Stimulated activated CD8-positive, alpha-beta memory T cell treated with anti-CD3 and anti-CD28 coated beads, Interleukin-2, amount 100 ng/mL, for 1 hour (primary cell): ENCODE data around the gene TBC1D22A.

Experiments used
- DNase-seq, 2 donors: peaks; one replicate each; pipeline ENCODE4 v3.0.0-alpha.2; 2020; ENCODE audit warnings: low read depth in 2 of 2

The TBC1D22A gene

DNA sequence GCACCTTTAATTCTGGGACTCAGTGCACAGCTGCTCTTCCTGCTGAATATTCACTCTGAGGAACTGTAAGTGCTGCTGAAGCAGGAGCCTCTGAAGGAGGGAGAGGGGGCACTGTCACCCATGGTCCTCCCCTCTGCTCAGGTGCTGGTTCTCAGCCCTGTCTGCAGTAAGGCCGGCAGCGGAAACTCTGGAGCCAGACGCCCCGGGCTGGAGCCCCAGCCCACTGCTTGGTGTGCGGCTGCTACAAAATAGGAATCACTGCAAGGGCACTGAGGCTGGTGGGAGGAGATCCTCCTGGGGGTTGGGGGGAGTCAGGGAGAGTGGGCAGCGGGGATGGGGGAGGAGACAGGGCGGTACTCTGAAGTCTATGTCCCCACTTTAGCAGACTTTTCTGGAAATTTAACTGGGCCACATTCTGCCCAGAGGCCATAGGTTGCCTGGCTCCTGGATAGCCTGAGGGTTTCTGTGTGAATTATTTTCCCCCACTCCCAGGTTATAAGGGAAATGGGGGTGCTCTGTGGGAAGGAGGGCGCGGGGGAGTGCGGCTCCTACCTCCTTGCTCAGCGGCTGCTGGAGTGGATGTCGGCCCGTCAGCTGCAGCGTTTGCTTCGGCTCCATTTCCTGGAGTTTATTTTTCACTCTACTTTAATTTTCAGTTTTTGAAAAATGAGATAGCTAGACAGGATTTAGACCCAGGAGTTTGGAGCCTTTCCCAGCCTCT lies 33.6 kb downstream of the TBC1D22A start:
- DNase-seq, result no peak

DNA sequence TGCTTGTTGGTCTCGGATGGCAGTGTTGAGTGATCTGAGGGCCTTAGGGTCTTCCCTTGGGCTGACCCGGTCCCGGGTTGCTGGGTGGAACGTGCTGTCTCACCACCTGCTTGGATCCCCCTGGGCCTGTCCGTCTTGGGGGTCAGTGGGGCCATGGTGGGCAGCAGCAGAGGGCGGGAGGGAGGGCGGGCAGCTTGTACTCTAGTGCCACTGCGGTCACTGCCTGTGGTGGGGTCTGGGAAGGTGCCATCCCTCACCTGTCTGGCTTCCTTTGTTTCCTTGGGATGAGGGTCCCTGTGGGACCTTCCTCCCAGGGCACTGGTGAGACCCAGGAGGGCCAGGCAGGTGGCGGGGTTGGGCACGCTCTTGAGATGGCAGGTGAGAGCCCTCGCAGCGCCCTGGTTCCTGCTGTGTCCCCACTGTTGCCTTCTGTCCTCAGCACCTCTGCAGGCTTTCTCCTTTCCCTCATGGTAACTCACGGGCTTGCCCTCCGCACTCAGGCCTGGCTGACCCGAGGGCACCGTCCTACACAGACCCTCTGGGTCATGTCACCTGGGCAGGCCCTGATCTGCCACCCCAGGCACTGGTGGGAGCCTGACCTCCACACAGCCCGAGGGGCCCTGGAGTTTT lies 34.2 kb downstream of the TBC1D22A start:
- no peak for DNase-seq

DNA sequence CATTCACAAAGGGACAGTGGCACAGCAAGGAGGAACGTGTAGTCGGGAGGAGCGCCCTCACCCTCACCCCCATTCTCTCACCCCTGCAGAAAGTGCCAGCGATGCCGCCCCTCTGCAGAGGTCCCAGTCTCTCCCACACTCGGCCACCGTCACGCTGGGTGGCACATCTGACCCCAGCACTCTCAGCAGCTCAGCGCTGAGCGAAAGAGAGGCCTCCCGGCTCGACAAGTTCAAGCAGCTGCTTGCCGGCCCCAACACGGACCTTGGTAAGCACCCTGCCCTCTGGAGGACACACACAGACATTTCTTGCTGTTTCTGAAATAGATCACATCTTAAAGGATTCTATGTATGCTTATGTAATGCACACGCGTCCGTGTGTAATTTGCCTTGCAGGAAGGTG lies 34.9 kb downstream of the TBC1D22A start:
- no peak for DNase-seq

DNA sequence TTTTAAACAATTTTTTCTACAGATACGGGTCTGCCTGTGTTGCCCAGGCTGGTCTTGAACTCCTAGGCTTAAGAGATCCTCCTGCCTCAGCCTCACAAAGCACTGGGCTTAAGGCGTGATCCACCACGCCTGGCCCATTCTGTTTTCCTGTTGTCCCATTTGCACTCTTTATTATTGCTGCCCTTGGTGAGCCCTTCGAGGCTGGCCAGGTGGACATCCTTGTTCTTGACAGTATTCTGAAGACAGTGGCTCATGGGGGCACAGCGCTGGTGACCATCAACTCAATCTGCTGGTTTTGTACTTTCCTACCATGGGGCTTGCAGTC lies 35.6 kb downstream of the TBC1D22A start:
- no peak for DNase-seq

DNA sequence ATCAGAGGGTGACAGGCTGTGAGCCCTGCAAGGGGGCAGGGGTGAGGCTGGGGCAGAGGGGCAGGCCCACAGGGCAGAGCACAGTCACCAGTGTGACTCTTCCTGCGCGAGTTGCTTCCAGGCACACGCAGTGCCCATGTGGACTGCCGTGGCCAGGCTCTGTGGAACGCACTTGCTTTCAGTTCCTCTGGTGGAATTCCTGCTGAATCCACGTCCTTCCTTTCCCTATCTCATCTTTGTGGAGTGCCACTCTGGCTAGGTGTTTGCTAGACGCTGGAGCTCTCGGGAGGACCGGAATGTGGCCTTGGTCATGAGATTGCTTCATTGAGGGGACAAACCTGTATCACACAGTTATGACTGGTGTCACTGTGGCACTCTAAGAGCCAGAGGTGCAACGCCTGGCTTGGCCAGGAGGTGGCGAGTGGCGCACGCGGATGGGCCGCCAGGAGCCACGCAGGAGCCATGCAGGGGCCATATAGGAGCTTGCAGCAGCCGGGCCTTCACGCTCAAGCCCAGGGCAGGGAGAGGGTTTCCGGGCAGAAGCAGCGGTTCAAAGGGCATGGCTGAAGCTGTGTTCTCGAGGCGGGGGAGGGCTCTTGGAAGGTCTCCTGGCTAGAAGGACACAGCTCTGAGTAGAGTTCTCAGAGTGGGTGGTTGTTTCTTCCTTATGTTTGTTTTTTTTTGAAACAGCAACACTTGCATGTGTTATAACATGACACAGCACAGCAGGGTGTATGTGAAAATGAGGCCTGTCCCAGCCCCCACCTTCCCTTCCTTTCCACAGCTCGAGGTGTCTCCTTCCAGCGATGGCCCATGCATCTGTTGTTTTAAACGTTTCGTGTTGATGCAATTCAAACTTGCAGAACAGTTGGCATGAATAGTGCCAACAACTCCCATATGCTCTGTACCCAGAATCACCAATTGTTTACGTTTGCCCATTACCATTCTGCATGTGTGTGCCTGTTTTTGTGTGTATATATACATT lies 36.2 kb downstream of the TBC1D22A start:
- DNase-seq, result peak; percentile 39 to 46

DNA sequence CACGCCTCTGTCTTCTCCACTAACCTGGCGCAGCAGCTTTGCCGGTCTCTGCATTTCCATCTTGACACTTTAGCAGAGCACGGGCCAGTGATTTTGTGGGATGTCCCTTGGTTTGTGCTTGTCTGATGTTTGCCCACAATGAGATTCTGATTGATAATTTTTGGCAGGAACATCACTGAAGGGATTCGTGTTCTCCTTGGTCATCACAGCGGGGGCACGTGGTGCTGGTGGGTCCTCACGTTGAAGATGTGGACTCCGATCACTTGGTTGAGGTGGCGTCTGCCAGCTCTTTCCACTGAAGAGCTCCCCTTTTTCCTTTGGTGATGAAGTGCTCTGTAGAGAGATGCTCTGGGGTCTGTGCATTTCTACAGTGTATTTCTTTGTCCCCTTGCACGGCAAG lies 37.2 kb downstream of the TBC1D22A start:
- no peak for DNase-seq

DNA sequence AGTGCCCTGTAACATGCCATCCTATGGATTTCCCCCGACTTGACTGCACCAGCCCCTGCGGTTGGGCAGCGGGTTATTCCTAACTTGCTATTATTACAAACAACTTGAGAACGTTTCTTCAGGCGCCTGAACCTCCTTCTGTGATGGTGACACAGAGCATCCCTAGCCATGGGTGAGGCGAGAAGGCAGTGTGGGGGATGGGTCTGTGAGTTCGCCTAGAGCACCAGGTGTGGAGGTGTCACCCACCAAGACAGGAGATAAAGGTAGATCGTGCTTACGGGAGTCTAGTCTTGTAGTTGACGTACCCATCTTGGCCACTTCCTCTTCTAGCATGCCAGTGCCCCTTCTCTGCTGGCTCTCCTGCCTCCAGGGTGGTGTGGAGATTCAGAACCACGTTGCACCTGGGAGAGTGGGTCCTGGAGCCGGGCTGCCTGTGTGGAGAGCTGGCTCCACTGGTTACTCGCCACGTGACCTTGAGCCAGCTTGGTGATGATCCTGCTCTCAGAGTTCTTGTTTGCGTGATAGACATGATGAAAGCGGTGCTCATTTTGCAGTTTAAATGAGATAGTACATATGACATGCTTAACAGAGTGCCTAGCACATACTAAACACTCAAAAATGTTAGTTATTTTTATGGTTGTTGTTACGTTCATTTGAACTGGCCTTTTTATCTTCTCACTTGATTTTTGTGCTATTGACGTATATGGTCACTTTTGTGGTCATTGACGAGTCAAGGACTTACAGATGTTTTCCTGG lies 37.8 kb downstream of the TBC1D22A start:
- no peak for DNase-seq

GRCh38 chr22:46801331-46801811 lies 38.9 kb downstream of the TBC1D22A start:
- no peak for DNase-seq

- no peak for DNase-seq
Observed at GRCh38 chr22:46801826-46802607, 39.6 kb downstream of the TBC1D22A start.

DNA sequence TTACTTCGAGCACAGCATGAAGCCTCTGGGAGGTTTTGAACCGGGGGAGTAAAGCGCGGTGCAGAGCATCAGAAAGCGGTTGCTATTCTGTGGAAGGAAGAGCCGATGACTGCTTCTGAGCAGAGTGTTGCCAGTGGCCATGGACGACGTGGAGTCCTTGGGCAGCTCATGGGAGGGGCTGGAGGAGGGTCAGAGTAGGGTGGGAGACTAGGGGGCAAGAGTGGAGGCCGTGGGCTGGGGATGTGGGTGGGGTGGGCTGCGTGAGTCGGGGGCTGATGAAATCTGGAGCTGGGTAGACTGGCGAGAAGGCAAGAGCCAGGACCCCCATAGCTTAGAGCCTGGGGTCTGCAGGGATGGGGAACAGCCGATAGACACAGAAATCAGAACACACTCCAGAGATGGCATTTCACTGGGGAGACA lies 40.2 kb downstream of the TBC1D22A start:
- DNase-seq, result no peak

DNA sequence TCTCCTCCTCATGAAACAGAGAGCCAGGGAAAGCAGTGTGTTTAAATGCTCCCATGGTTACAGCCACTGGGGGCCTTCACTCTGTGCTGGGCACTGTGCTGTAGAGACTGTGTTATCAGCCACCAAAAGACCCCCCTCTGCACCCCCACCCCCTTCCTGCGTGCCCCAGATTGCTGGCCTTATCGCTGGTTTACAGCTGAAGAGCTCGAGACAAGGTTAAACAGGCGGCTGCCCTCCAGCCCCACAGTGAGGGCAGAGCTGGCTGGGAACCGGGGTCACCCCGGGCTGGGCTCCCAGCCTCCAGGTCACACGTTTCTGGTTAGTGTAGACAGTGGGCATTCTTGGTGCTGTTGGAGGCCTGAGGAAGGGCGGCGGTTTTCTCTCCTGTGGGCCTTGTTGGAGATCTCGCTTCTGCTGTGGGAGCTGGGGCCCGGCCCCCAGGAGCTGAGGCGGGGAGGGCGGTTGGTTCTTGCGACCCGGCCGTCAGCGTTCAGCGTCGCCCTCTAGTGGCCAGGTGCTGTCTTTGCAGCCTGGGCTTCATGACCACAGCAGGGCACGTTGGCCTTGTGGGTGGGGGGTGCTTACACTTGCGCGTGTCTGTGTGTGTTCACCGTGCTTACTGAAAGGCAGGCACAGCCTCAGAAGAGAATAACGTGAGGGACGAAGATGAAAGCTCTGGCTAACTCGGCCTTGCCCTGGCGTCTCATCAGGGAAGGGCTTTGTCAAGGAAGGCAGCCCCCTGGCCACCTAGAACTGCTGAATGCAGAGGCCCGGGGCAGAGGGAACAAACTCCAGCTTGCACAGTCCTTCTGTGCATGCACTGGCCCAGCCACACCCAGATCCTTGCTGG lies 40.8 kb downstream of the TBC1D22A start:
- DNase-seq, result peak; percentile 46 to 52

DNA sequence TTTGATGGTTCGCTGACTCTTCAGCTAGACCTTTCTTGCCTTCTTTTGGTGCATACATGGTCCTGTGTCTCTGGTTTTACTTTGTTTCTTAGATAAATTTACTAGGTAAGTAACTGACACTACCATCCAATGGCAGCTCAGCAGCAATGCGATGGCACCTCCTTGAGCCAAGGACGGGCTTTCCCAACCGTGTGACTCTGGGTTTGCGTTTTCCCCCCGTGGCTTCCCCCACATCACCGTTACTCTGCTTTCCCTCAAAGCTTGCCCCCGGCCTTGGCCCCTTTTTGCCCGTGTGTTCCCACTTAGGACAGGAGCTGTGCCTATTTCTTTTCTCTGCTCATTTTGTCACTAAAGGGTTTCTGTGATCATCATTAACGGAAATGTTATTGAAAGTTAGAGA lies 41.5 kb downstream of the TBC1D22A start:
- DNase-seq, result no peak

GRCh38 chr22:46806794-46807193 lies 44.3 kb downstream of the TBC1D22A start:
- no peak for DNase-seq

- no peak for DNase-seq
Observed at GRCh38 chr22:46807458-46807857, 45.0 kb downstream of the TBC1D22A start.

DNA sequence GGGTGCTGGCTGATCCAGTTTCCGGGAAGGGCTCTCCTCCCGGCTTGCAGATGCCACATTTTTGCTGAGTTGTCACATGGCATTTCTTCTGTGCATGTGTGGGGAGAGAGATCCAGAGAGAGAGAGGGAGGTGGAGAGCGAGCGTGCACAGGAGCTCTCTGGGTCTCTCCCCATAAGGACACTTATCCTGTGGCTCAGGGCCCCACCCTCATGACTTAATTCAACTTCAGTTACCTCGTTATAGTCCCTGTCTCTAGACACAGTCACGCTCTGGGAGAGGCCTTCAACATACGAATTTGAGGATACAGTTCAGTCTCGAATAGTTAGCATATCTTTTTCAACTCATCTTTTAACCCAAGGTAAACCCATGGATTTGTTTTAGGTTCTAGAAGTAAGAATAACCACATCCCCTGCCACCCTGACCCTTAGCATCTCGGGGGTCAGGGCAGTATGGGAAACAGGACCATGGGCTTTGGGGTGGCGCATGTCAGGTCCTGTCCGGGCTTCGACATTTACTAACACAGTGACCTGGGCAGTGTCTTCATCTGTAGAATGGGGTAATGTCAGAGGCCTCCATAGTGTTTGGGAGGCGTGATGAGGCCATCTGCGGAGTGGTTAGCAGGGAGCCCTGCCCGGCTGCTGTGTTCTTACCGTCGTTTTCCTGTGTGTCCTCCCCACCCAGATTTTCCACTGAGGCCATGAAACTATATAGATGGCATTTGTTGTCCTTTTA lies 46.9 kb downstream of the TBC1D22A start:
- DNase-seq, result no peak

DNA sequence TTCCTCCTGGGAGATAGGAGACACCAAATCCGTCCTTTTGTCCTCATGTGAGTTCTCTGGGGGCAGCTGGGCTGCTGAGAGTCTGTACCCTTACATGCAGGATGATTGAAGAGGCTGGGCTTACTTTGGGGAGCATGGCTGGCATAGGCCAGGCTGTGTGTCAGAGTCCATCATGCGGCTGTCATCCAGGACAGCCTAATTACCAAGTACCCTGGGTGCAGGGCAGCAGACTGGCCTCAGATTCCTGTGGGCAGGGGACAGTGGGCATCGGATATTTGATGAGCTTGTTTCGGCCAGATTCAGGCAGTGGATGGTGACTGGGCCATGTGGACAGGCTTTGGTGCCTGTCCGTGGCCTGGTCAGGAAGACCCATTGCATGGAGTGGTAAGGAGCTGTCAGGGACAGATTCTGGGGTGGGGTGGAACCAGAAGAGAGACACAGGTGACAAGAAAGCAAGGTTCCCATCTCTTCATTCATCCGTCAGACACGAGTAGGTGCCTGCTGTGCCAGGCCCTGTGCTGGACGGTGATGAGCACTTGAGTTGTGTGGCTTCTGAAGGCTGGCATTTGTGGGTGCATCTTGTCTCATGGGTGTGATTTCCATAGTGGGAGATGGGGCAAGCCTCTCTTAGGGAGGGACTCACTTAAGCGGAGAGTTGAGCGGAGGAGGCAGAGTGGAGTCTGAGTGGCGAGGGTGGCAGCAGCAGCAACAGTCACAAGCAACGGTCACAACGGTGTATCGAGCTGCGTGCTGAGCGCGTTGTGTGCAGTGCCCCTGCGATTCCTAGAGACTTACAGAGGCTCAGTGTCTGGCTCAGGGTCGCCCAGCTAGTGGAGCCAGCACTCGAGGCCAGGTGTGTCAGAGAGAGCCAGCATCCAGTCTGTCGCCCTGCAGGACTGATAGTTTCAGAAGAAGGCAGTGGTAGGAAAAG lies 48.7 kb downstream of the TBC1D22A start:
- no peak for DNase-seq

DNA sequence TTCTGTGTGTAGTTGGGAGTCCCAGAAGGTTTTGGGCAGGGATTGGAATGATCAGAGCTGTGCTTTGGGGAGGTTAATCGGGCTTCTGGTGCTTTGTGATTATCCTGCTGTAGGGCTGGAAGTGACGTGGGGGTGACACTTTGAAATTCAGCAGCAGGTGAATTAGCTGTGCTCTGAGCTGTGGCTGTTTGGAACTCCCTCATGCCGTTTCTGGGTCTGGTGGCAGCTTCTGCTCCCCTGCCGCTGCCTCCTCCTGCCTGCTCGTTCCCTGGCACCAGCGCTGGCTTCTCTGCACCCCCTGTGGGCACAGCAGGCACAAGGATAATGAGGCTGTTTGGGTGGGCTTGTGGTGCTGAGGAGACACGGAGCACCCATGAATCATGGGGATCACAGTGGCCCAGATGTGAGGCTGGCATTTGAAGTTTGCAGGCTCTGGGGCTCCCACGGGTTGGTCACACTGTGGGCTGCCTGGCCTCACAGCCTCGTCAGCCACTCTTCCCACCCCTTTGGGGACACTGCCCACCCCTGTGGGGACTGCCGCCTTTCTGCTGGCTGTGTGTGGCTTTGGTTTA lies 49.7 kb downstream of the TBC1D22A start:
- no peak for DNase-seq

DNA sequence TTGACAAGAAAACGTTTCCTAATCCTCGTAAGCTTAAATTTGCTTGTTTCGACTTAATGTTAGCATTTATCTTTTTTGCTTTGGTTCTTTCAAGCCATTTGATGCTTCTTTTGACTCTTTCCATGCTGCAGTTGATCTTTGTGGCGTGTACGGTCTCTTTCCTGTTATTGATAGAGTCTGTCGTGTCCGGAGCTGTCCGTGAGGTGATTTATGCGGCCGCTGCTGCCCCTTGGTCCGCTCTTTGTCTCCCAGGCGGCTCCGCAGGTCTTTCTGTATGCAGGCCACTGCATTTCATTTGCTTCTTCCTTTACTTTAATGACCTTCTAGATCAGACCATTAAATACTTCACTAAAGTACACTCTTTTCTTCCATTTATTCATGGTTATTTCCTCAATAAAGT lies 50.3 kb downstream of the TBC1D22A start:
- DNase-seq, result no peak
